ENCODE results near the gene STK17B. TPM values are rescaled to one million over a fixed set of nuclear protein-coding genes. Genes with fewer than 3 reads are reported as not detected.
A peak's percentile ranks its signal among the peaks of the same experiment; 100 is the strongest.

STK17B gene
- total RNA-seq, 1 donor from 2014 or later = 32.6 TPM

DNA sequence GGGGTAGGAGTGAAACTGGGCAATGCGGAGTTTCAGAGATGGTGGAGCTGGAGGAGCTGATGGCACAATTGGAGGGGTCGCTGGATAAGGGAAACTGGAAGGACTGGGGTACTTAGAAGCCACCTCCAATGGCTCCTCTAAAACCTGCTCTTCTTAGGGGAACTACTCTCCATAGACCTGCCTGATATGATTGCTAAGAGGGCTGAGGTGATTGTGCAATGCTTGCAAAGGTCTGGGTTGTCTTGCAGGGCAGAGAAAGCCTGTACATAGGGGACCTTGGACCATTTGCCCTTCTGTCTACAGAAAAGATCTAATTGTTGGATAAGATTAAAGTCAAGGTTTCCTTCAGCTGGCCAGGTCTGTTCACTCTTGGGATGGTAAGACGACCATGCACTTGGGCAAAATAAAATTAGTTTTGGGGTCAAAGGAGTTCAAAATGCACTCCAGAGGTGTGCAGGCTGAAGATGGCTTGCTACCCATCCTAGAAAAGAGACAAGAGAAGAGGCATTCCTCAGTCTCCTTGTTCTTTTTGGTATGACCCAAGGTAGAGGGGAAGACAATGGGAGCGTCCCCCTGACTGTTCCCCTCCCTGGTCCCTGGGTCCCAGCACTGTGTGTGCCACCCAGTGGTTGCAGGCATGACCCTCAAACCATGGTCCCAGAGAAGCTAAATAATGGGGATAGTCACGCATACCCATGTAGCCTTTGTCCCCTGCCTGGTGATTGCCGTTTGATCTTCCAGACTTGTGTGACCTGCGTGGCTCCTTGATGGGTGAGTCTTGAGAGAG lies 41.1 kb downstream of the STK17B start:
- no peak for DNase-seq (ENCODE audit: low spot score)
- intact Hi-C loops (cut with DNase I) = no loop called here
- no peak for ATAC-seq

DNA sequence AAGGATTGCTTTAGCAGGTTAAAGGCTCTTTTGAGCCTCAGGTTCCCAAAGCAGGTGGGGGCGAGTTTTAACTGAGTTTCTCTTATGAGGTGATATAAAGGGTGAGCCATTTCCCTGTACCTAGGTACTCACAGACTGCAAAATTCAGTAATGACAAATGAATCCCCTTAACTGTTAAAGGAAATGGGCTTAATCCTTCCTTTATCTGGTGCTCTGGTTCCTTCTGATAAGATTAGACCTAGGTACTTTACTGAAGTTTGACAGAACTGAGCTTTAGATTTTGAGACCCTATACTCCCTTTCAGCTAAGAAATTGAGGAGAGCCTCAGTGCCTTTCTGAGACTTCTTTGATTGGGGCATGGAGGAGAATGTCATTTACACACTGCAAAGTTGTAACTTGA lies 42.6 kb downstream of the STK17B start:
- intact Hi-C loops (cut with DNase I) = no loop called here
- ATAC-seq (no peak), DNase-seq (ENCODE audit: low spot score) (no peak)

DNA sequence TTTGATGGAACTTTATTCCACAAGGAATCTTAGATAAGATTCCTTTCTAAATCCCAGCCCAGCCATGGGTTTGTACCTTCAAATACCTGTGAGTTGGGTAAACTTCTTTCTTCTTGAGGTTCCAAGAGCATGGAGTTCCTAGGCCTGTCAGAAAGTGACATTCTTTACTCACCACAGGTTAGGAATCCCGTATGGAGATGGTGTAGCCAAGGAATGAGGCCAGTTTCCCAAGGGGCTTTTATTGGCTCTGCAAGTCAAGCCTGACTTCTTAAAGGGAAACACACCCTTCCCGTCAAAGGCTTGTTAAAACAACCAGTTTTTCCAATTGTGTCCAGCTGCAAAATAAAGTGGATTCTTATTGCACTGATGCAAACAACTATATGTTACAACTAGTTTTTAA lies 45.8 kb downstream of the STK17B start:
- ATAC-seq = no peak
- no peak for DNase-seq (ENCODE audit: low spot score)
- intact Hi-C loops (cut with DNase I) = no loop called here

DNA sequence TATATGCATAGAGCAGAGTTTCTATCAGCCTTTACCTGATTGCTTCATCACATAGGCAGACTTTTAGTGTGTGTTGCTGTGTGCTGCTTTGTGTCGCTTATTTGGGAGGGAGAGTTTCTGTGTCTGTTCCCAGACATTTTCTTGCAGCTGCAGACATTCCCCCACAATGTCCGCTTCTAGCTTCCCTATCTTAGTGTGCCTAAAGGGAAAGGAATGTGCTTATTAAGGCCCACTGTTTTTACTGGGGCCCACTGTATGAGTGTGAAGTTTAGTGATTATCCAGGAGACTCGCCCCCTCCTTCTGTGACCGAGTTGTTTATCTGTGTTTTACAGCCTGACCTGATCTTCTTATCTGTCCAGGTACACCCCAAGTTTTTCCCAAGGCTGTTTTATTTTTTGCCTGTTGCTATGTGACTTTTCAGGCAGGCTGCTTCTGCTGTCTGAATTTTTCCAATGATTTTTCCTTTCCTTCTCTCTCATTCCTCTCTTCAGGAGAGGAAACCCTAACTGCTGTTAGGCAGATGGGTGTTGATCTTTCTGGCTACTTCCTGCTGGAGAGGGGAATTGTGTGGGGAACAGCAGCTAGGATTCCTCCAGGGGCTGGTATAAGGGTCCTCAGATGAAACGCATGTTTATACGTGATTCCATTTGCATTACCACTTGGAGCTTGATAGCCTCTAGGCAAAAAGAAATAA lies 47.6 kb downstream of the STK17B start:
- ATAC-seq = no peak
- intact Hi-C loops (cut with DNase I) = no loop called here

DNA sequence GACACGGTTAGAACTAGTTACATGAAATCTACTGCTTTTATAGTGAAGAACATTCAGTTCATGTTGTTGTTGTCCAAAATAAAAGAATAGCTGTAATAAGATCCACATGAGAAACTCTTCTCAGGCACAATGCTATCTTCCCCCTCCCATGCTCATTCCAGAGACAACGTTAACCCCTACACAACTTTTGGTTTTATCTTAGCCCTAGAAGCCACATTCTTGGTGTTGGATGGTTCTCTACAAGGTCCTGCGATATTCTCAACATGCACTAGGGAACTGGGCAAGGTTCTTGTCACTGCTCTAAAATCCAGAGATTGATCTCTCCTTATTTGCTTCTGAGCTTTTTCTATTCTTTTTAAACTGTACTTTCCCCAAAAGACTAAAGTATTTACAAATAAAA lies 51.5 kb downstream of the STK17B start:
- intact Hi-C loops (cut with DNase I) = no loop called here
- no peak for ATAC-seq

More for the DNA sequence above, 47.6 kb downstream of the STK17B start:
- DNase-seq (ENCODE audit: low spot score) = no peak

DNA sequence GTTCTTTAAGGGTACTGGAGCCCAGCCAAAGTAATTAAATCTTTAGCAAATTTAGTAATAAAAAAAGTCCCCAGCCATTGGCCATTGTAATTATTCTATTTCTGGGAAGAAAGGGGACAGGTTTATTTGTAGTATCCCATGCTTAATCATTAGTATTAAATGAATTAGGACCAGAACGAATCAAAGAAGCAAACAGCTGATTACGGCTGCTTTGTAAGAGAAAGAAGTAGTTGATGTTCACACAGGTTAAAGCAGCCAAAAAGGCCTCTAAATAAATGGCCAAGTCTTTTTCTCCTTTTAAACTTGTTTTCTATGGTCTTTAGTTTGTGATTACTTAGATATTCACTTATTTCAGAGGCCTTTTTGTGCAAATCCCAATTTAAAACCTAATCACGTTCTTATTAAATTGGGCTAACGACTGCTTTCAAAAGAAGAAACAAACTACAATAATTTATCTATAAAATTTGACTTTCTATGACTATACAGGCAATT lies 54.1 kb downstream of the STK17B start:
- DNase-seq (ENCODE audit: low spot score) (no peak), ATAC-seq (no peak)
- intact Hi-C loops (cut with DNase I) = no loop called here

More for the DNA sequence above, 51.5 kb downstream of the STK17B start:
- DNase-seq (ENCODE audit: low spot score) = no peak

DNA sequence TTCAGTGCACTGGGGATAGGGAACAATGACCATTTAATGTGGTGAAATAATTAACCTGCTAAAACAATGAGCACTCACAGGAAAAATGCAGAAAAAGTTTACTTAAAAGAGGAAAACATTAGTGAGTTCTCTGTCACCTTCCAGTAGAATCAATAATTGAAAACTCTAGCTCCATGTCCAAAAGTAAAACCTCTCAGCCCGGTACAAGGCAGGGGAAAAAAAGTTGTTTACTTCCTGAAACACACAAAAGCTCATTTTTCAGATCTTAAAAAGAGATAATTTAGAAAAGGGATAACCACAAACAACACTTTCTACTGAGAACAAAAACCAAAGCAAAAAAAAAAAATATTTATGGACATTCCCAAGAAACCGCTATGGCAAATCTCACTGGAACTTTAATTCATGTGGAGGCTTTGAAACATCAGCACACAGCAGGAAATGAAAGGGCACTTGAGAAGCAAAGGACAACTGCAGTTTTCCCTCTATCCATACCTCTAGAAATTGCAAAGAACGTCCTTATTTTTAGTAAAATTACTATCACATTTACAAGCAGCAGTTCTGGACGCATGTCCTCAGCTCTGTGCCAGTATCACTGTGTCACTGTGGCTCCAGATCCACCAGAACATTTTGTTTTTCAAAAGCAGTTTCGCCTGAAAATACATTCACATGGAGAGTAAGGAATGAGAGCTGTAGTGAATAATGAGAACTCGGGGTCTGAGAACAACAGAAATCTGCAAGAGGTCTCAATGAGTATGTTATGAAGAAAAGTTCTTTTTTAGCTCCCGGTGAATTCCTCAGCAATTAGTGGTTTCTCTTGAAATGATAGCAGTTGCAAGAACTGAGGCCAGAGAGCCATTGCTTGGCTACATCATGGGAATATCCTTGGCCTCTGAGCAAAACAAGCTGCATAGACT lies 58.1 kb downstream of the STK17B start:
- DNase-seq (ENCODE audit: low spot score) (no peak), ATAC-seq (peak; percentile 84)
- intact Hi-C loops (cut with DNase I) = no loop called here

DNA sequence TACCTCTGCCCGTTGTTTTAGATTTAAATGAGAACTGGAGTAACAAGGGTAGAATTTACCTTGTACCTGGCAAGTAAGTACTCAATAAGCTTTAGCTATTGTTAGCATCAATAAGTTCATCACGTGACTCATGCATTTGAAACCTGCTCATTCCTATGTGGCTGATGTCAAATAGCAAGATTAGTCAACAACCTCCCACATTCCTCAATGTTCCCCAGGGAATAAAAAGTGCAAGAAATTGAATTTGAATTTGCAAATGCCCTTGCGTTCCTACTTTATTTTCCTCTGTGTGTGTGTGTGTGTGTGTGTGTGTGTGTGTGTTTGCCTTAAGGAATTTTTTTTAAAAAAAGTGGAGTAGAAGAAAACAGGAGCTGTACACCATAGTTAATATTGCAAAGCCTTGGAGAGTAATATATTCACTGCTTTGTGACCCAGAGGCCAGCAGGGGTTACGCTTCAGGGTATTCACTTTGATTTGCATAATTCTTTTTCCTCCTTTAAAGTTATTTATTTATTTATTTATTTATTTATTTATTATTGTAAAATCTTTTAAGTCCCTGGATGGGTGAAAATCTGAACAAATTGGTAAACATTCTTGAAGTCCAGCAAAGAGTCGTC lies 58.9 kb downstream of the STK17B start:
- DNase-seq (ENCODE audit: low spot score) (no peak), ATAC-seq (peak; percentile 46)
- intact Hi-C loops (cut with DNase I) = no loop called here

DNA sequence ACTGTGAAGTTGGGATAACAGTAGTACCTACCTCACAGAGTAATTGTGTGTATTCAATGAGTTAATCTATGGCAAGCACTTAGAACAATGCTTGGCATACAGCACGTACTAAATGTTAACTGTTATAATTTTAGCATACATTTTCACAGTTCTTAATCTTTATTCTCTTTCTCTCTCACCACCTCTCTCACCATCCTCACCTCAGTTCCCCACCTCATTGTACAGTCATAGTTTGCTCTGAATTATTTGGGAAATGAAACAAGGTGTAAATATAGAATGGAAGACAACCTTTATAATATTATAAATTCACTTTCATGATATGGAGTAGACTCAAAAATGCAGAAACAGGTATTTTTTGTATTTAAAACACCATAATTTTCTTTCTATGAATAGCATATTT lies 62.8 kb downstream of the STK17B start:
- intact Hi-C loops (cut with DNase I) = no loop called here
- no peak for ATAC-seq
- no peak for DNase-seq (ENCODE audit: low spot score)

DNA sequence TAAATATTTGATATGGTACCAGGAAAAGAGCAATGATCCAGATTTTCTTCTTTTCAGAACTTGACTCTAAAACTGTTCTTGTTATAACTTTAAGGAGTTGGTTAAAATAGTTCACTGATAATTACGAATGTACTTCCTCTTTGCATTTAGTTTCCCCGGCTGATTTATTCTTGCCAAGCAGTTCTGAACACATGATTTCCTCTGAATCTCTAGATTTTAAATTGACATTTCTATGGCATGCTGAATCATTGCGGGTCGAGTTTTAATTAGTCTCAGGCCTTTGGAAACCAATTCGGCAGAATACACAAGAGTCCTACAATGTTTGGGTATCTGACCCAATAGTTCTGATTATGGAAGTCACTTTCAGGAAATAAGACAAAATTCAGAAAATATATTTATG lies 65.4 kb downstream of the STK17B start:
- DNase-seq (ENCODE audit: low spot score) (no peak), ATAC-seq (no peak)
- intact Hi-C loops (cut with DNase I) = no loop called here

DNA sequence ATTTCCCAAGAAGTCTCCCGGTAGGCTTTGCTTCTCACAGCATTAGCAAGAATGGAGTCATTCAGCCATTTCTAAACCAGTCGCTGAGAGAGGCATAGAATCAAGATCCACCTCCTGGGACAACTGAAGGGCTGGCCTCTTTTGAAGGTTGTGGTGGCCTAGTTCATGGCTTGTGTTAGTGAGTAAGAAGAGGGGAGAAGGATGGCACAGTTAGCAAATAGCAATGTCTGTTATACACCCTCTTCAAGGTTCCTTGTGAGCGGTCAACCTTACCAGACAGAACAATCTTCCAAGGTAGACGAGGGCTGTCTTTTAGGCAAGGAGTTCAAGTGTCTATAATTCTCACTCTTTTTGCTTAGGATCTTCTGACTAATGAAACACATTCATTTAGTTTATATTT lies 67.3 kb downstream of the STK17B start:
- intact Hi-C loops (cut with DNase I) = no loop called here
- DNase-seq (ENCODE audit: low spot score) = no peak
- no peak for ATAC-seq

DNA sequence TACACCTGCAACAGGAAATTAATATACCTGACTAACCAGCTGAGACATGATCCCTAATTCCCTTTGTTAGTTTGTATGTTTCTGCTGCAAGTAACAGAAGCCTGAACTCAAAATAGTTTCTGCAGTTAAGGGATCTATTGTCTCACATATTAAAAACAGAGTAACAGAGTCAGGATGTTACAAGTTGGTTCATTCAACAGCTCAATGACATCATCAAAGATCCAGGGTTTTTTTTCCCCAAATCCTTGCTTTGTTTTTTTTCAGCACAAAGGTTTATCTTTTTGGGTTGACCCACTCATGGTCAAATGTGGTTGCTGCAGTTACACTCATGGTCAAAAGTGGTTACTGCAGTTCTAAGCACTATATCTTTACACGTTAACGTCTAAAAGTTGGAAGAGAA lies 67.8 kb downstream of the STK17B start:
- ATAC-seq (no peak), DNase-seq (ENCODE audit: low spot score) (no peak)
- intact Hi-C loops (cut with DNase I) = no loop called here

DNA sequence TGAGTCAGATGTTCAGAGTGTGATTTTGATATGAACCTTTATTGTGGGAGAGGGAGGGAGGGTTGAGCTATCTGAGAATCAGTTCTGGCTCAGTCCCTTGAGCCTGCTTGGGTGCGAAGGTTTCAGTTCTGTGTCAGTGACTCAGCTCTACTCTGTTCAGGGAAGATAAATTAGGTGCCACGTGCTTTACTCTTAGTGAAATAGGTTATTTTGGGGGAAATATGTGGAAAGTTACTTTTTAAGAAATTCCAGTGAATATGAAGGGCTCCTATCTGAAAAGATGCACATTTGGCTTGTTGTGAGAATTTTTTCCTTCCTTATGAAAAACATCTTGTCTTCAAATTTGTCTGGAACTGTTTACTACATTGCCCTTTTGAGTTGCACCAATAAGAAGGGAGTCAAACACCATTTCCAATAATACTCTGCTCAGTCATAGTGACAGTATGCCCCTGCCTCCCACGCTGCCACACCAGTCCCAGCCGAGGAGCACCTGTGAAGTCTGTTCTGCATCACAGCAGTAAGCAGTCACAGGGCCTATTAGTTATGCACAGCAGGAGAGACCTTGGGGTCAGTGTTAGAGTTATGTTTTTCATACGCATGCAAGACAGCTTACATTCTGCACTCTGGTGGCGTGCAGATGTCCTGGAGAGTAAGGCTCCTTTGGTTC lies 69.9 kb downstream of the STK17B start:
- peak; percentile 83 for ATAC-seq
- intact Hi-C loops (cut with DNase I) = no loop called here
- no peak for DNase-seq (ENCODE audit: low spot score)

DNA sequence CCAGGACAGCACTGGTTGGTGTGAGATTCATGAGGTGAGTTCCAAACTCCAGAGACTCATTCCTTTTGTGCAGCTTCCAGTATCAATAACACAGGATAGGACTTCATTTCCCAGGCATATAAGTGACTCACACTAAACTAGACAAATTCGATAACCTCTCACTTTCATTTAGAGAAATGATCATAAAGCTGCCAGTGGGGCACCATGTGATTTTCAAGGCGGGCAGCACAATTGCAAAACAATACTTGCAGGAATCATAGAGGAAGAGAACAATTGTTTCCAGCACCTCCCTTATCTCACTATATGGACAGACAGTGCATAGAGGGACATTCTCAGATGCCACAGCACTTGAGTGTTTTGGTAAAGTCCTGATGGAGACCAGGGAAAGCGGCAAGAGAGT lies 71.5 kb downstream of the STK17B start:
- intact Hi-C loops (cut with DNase I) = no loop called here
- ATAC-seq (no peak), DNase-seq (ENCODE audit: low spot score) (no peak)

DNA sequence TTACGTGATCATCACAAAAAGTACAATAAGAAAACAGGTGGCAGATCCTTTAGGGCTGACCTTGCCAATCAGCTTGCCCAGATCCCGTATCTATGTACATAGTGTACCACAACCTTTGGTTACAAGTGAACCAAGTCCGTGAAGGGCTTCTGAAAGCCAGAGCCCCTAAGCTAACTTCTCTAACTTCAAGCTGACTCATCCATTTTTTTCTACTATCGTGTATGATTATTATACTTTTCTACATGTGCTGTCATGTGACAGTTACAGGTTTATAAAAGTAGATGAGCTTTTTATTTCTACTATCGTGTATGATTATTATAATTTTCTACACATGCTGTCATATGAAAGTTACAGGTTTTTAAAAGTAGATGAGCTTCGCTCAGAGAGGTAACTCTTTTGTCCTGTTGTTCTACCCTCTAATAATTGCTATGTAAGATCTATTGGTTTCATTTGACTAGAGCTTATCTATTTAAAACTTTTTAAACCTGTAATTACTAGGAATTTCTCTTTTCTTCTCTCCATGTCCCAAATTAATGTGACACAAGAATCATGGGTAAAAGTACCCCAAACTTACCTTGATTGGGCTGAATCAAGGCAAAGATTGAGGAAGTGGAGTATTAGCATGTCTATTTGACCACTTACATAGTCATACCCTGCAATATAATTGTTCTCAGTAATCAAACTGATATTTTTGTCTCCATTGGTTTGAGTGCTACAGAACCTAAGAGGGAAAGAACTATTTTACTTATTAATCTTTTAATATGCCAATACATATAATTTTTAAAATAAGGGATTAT lies 73.3 kb downstream of the STK17B start:
- ATAC-seq (no peak), DNase-seq (ENCODE audit: low spot score) (no peak)
- intact Hi-C loops (cut with DNase I) = no loop called here

DNA sequence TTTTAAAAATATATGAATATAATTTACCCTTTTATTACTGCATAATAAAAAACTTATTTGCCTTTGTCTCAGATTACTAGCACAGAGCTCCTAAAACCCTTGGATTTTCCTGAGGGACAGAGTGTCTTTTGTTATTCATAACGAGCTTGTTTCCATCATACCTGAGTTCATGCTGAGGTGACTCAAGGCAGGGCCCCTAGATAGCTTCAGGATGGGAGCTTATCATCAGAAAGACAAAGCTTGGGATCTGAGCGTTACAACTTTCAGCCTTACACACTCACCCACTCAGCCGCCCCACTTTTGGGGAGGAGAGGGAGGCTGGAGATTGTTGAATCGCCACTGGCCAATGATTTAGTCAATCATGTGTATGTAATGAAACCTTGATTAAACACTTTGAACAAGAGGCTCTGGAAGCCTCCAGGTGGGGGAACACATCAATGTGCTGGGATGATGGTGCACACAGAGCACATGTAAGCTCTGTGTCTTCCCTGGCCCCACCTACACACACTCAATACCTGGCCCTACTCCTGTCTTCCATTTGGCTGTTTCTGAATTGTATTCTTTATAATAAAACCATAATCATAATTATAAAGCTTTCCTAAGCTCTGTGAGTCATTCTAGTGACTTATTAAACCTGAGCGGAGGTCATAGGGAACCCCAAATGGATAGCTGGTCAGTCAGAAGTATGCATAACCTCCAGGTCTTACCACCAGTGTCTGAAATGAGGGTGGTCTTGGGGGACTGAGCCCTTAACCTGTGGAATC lies 74.2 kb downstream of the STK17B start:
- intact Hi-C loops (cut with DNase I) = no loop called here
- ATAC-seq (no peak), DNase-seq (ENCODE audit: low spot score) (no peak)

DNA sequence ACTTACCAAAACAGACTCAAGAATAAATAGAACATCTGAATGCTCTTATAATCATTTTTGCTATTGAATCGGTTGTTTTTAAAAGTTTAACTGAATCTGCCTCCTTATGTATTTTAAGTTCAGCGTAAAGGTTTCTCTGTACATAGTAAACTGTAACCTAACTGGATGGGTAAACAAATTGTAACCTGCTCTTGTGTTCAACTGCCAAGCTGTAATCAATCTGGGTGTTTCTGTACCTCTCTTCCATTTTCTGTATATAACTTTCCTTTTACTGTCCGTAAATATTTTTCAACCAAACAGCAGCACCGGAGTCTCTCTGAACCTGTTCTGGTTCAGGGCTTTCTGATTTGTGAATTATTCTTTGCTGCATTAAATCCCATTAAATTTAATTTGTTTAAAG lies 75.1 kb downstream of the STK17B start:
- ATAC-seq = no peak
- intact Hi-C loops (cut with DNase I) = no loop called here
- no peak for DNase-seq (ENCODE audit: low spot score)
